Inflammatory macrophage (primary cell): Measurements from ENCODE around the gene SERGEF.

Experiments used
- DNase-seq, 2 donors: peaks; one replicate each; pipeline ENCODE4 v3.0.0-alpha.2; 2020 to 2022

The SERGEF gene

DNA sequence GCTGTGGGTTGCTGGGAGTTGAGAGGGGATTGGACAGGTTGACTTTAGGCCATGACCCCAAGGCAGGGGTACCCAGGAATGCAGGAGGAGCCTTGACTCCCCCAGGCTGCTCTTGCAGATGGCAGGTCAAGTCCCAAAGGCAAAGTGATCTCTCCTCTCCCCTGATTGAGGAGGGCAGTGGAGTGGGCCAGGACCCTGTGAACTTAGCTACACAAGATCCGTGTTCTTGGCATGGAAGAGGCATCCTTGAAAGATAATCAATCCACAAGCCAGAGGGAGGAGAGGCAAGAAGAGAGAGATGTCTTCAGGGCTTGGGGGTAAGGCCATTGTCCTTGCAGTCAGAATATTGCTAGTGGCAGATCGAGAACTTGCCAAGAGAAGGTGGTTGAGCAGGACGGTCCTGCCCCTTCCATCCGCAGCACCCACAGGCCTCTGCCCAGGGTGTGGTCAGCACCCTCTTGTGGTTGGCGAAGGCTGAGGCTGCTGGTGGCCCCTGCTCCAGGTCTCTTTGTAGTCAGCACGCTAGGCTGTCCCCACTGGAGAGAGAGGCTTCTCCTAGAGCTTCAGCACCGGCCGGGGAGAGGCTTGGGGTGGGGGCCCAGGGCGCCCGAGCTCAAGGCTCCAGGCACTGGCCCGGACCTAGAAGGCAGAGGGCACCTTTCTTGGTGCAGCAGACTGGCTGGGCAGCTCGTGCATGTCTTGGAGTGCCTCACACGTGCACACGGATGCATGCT, 232.8 kb downstream of the SERGEF start:
- no peak for DNase-seq

DNA sequence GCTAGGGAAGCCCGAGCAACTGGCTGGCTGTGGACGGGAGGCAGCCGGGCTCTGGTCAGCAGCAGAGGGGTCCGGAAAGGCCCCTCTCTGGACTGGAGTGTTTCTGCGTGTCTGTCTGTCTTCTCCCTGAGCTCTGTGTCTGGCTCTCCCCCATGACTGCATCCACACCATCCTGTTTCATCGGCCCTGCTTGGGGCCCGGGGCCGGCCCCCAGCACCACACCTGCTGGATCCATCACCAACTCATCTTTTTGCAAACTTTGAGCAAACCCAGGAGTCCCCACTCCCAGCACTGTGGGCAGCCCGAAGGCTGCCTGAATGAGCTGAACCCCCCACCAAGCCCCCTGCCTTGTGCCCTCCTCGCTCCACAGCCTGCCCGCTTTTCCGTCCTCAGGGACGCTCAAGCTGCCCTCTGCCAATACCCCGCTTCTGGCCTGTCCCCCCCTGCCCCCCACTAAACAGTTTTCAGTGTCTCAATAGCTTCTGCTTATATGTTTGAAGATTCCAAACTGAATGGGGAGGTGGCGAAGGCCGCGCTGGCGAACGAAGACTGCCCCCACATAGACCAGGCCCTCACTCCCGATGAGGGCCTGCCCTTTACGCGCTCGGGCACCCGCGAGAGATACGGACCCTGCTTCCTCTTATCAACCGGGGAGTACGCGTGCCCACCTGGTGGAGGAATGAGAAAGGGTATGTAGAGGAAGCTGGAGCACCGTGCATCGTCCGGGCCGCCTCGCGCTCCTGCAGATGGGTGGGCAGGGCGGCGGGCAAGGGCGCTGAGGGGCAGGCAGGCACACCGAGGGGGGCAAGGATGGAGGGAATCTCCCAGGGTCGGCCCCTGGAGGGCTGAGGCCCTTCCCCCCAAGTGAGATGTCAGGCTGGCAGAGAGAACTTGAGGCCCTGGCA, 233.6 kb downstream of the SERGEF start:
- no peak for DNase-seq

DNA sequence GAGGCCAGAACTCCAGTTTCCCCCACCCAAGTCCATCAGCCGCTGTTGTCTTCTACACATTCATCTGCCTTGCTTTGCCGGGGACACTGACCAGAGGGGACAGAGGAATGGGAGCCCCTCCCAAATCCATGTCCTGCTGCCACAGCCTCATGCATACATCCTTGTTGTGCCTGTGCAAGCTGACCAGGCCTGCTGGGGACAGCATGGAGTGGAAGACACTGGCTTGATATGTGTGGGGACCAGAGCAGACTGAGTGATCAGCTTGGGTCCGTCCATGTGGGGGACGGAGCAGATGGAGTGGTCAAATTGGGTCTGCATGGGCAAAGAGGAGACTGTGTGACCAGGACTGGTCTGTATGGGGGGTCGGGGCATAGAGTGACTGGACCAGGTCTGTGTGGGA, 234.5 kb downstream of the SERGEF start:
- DNase-seq: no peak

DNA sequence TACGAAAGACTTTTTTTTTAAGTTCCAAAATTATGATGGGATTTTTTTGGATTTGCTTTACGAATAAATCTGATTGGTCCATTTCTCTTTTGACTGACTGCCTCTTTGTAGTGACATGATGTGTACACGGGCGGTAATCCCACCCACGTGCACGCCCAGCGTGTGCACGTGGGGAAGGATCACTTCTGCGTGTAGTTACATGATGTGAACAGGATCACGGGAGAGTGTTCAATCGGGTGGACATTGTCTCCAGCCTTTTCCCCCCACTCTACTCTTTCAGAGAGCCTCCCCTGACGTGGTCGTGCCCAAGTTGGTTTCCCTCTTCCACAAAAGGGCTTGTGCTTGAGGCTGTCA, 235.1 kb downstream of the SERGEF start:
- no peak for DNase-seq

DNA sequence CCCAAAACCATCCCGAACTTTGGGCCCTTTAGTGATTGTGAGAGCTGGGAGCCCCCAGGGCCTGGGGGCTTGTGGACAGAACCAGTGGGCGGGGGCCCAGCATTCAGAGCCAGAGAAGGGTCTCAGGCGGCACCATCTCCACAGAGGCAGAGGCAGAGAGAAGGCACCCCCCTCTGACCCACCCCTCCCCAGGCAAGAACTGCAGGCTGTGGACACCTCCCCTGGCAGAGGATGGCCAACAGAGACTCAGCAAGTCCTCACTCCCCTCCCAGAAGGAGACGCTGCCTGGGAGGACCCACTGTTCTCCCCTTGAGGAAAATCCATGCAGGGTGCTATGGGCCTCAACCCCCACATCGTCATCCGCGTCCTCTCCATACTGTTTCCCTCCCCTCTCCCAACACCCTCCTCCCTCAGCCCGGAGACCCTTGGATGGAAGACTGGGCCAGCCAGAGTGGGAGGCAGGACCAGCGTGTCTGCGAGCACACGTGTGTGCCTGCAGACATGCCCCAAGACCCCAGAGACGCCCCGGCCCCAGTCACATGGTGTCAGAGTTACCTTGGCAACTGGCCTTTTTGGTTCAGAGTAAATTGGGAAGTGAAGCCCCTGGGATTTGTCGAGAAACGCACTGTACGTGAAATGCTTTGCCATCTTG, 235.6 kb downstream of the SERGEF start:
- DNase-seq: no peak

DNA sequence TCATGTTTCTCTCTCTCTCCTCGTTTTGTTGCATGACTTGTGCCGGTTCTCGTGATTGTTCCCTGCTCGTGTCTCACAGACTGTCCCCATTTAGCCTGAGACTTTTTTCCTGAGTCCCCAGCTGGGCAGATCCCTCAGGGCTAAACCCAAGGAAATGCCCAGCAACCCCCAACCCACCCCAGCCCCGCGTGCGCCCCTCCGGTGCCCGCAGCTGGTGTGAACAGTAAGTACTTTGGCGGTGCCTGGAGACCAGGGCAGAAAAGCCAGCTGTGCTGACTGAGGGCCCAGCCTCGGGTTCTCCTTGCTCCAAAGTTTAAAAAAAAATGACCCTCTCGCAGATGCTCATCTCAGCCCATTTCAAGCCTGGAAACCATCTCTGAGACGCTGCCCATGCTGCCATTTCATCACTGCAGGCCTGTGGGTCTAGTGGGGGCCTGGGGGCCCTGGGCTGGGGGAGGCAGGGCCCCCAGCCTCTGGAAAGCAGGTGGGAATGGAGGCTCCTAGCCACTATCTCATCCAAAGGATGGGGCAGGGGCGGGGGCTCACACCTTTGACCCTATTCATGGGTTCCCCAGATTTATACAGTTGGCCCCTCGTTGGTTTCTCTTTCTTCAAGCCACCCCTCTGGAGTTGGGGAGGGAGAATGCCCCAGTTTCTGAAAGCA, 236.5 kb downstream of the SERGEF start:
- no peak for DNase-seq

DNA sequence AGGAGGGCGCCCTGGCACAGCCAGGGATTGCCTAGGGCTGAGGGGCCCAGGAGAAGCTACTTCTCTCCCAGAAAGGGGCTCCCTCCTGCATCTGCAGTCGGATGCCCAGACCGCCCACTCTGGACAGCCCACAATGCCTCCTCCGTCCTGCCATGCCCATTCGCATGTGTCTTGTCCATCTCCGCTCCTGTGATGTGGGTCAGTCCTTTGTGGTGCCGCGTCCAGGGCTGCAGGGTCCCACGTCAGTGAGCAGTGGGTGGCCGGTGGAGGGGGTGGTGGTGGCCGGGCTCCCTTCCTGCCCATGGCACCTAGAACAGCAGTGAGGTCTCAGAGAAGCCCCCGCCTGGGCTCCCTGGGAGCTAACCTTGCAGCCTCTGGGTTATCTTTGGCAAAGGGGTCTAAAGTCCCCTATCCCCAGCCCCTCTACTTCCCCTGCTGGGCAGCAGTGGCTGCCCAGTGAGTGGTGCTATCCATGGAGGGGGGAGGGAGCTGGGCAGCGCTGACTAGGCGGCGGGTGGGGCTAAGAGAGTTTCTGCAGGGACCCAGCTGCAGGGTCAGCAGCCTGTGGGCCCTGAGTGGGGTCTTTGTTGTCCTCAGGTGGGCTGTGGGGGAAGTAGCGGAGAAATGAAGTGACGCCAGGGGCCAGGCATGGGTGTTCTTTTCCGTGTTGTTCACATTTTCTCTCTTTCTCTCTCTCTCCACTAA, 237.2 kb downstream of the SERGEF start:
- no peak for DNase-seq

DNA sequence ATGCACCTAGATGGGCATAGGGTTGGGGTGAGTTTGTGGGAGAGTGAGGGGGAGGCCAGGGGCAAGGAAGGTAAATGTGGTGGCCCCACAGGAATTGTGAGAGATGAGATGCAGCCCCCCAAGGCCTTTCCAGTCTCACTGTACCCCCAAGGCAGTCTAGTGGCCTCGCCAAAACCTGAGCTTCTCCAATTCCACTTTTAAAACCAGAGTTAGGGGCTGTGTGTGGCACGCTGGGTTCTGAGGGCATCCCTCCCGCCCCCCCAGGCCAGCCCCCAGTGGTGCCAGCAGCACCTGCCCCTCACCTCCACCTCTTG, 237.9 kb downstream of the SERGEF start:
- DNase-seq: no peak

DNA sequence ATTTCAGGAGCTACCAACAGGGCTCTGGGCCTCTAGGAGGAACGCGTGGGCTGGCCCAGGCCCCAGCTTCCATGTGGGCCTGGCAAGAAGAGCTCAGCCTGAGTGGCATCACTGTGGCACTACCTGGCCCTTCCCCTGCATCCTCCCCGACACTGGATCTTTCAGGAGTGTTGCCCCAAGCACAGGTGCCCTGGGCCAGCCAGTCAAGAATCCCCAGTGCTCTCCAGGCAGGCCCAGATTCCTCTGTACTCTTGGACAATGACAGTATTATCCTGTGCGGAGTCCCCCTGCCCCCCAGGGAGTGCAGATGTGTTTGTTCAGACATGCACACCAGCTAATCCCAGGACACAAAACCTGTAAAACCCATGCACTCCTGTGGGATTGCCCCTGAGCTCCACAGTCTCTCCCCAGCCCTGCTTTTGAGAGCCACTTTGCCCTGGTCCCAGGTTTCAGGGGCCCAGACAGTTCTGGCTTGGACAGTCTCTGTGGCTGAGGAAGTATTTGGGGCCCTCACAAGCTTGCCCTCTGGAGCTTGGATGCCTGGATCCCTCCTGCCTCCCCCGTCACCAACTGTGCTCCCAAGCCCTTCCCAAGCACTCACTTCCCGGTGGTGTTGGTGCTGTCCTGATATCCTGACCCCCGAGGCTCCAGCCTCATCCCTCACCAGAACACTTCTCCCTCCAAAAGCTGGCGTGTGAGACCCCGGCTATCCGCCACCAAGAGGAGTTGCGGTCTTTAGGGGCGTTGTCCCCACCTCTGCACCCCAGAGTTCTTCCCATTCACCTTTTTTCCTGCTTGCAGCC, 238.4 kb downstream of the SERGEF start:
- DNase-seq: no peak

DNA sequence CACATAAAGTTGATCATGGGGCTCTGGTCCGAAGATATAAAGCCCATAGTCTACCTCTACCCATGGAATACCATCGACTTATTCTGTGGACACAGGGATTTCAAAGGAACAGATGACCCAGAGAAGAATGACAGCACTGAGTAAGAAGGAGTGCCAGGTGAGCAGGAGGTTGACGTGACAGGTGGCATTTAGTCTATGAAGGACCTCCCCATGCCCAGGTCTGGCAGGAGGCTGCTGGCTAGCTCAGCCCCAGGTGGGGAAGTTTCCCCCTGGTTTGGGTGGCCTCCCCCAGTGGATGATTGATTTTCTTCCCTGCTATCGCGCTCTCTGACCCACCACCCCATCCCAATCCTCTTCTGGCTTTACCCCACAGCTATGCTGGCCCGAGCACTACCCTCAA, 239.2 kb downstream of the SERGEF start:
- DNase-seq: no peak

DNA sequence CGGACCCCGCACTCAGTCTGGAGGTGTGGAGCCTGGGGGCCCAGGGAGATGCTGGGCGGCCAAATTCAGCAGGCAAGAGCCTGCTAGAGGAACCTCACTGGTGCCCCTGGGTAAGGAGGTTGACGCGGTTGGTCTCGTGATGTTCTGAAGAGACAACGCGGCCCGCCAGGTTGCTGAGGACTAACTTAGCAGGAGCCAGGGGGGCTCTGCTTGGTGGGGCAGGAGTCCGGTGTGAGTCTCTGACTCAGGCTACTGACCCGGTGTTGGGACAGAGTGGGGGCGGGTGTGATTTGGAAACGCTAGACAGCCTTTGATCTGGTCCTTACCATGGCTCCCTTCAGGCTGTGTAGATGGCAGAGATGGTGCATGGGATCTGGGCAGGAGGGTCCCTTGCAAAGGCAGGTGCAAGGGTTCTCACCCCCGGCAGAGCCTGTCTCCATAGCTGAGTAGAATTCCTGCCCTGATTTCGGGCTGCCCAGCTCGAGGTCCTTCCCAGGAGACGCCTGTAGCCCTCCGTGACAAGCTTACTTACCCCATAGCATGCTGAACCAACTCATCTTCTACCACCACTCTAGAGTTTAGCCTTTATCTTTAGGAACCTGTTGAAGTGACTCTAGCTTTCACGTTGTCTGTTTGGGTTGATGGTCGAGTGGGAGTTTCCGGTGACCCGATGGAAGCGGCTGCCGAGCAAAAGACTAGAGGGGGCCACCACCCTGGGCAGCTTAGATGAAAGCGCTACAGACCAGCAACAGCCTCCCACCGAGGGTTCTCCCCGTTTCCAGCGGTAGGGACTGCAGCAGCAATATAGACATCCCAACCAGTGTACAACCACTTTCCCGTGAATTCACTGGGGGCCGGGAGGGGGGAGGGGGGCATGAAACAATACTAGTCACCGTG, 239.9 kb downstream of the SERGEF start:
- no peak for DNase-seq

DNA sequence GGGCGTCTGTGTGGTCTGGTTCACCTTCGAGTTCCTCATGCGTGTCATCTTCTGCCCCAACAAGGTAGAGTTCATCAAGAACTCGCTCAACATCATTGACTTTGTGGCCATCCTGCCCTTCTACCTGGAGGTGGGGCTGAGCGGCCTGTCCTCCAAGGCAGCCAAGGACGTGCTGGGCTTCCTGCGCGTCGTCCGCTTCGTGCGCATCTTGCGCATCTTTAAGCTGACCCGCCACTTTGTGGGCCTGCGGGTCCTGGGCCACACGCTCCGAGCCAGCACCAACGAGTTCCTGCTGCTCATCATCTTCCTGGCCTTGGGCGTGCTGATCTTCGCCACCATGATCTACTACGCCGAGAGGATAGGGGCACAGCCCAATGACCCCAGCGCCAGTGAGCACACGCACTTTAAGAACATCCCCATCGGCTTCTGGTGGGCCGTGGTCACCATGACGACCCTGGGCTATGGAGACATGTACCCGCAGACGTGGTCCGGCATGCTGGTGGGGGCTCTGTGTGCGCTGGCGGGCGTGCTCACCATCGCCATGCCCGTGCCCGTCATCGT, 240.9 kb downstream of the SERGEF start:
- no peak for DNase-seq

DNA sequence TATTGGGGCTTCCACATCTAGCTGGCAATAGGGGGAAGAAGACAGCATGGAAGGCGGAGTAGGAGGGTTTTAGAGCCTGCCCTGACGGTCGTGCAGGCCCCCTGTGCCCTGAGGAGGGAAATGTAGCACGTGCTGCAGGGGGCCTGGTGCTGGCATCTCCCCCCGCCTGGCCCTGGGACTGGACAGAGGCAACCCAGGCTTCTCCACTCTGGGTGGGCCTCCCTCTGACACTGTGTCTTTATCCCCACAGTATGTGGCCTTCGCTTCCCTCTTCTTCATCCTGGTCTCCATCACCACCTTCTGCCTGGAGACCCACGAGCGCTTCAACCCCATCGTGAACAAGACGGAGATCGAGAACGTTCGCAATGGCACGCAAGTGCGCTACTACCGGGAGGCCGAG, 241.4 kb downstream of the SERGEF start:
- no peak for DNase-seq

DNA sequence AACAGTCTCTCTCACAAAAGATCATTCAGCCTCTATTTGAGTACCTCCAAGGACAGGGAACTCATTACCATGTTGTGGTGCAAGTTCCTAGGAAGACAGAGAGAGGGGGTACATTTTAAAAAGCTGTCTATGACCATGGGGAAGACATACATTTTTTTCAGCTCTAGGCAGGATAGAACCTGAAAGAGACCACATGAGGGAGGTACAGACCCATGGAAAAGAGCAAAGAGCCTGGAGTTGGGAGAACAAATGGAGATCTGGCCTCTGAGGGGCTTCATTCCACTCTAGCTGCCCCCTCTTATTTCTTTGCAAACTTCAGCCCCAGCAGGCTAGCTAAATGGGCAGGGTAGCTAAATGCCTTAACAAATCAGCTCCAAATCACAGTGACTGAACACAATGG, 241.9 kb downstream of the SERGEF start:
- no peak for DNase-seq

DNA sequence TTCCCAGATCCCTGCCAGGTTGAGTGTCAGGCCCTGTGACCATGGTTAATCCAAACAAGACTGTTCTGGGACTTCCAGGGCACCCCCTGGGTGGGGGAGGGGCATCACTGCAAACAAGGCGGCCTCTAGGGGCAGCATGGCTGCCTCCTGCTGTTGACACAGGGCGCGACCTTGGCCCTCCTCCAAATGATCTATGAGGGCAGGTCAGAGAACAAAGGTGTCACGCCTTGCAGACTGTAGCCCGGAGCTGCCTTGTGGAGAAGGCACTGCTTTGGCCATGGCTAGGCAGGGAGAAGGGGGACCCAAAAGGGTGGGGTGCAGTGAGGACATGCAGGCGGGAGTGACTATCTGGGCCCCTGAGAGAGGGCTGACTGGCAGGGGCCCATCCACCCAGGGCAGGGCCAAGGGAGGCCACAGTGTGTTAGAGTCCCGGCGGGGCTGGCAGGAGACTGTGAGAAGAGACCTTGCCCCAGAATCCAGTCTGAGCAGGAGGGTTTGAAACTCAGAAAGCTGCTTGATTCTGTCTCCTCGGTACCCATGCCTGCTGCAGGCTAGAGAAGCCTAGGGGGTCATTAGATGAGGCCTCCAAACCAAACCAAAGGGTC, 242.7 kb downstream of the SERGEF start:
- DNase-seq: no peak

DNA sequence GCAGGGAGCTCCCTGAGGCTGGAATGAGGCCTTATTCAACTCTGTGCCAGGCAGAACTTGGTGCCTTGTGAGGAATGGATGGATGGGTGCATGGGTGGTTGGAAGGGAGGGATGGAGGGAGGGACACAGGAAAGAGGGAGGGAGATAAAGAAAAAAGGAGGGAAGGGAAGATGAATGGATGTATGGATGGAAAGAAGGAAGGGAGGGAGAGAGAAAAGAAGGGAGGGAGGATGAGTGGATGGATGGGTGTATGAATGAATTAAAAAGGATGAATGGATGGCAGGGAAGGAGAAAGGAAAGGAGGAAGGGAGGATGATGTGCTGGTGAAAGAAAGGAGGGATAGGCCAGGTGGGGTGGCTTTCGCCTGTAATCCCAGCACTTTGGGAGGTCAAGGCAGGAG, 243.6 kb downstream of the SERGEF start:
- DNase-seq: no peak

DNA sequence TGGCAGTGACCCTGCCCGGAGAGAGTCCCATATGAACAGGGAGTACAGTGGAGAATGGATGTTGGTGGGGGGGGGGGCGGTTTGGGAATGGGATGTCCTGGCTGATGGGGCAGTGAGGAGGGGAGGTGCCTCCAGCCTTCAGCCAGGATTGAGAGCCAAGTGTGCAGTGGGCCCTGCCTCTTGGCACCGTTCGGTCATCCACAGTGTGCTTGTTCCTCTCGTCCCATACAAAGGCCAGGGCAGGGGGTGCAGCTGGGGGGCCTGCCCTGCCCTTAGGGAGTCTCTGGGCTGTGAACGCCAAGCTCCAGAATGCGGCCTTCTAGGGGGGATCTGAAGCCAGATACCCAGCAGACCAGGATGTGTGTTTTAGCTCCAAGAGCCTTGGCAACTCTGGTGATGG, 244.3 kb downstream of the SERGEF start:
- no peak for DNase-seq

DNA sequence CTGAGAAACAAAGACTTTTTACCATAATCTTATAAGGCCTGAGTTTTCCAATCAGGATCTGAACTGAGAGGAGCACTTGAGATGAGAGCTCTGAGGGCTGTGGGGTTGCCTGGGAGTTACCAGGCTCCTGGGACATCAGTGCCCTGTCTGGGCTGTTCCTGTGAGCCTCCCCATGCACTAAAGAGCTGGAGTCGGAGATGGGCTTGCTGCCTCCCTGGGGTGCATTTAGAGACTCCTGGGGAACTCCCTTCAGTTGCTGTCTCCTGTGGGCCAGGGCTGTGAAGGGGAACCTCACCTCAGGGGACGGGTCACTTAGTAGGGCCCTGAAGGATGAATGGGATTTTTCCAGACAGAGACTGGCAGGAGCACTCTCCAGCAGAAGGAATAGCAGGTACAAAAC, 244.9 kb downstream of the SERGEF start:
- DNase-seq: no peak

DNA sequence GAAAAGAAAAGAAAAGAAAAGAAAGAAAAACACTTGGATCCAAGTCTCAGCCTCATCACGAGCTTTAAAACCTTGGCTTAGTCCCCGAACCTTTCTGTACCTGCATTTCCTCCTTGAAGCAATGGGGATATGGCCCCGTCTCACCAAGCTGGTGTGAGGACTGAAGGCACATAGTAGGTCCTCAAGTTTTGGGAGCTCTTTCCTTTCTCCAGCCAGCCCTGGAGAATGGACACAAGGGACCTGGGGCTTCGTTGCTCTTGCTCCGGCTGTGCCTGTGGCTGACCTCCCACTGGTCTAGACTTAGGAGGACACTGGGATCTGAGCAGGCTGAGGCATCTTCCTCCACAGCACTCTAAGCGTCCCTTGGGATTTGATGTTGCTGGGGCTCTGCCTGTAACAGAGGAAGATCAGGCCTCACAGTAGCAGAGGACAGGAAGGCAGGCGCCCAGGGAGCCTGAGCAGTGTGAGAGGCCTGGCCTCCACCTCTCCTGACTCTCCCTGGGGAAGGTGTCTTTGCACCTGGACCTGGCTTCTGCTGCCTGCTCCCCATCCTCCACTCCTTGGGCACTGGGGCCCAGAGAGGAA, 245.5 kb downstream of the SERGEF start:
- DNase-seq: no peak

DNA sequence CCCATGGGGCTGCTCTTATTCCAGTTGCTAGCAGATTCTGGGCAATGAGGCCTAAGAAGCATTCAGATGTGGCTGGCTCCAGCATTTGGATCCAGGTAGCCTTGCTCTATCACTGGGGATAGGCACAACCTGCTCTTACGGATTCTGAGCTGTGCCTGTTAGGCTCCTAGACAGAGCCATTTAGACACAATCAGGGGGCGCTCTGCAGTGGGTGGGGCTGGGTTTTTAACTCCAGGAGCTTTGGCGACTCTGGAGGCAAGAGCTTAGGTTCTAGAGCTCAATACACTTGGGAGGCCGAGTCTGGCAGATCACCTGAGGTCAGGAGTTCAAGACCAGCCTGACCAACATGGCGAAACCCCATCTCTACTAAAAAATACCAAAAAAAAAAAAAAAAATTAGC, 246.3 kb downstream of the SERGEF start:
- DNase-seq: no peak
